HG03565 (cell line): Measurements from ENCODE around the gene KRT6B.
"Not testable (repeated sequence)": the region's sequence is repeated elsewhere in the genome, so short reads cannot be mapped to it uniquely, and the experiment has no call there.

Experiments used
- ATAC-seq: cut with Tn5 transposase; IDR thresholded peaks from one replicate; pipeline ENCODE4 v1.9.1; 2021; ENCODE audit warnings: mild to moderate bottlenecking, moderate library complexity; ENCODE audit not compliant: unreplicated experiment

Gene KRT6B

GRCh38 chr12:52414936-52415335 is 37.0 kb downstream of the KRT6B start:
- no peak for ATAC-seq

DNA sequence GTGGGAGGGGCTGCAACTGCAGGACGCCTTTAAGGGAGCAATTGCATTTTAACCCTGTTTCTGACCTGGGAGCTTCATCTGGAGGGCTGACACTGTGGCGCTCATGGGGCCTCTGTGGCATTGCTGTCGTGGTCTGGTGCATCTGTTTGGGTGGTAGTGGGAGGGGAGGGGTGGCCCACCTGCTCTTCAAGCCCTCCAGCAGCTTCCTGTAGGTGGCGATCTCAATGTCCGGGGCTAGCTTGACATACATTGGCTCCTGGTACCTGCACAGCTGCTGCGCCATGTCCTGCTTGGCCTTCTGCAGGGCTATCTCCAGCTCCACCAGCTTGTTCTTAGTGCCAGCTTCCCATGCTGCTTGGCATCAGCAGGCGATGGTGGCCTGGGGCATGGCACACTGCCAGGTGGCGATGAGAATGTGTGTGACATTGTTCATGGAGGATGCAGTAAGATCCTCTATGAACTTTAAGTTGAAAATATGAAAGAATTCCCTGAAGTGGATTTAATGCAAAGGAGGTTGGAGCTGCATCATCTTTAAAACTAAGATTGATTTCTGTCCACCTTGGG is 38.1 kb downstream of the KRT6B start:
- no peak for ATAC-seq

DNA sequence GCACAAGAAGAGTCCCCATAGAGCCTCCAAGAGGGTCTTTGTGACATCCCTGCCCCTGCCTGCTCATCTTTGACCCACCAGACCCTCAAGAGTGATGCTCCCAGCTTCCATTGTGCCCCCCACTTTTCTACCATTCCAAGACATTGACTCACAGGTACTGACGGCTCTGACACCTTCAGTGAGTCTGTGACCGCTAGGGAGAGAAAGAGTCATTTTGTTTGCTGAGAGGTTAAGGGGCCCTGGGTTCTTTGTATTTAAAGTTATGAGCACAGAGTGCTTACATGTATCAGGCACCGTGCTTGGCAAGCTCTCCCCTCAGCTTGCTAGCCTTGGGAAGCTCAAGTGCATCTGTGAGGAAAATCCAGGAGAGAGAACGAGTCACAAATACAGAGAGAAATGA is 38.7 kb downstream of the KRT6B start:
- no peak for ATAC-seq

- no peak for ATAC-seq
Observed at GRCh38 chr12:52411815-52412214, 40.1 kb downstream of the KRT6B start.

- ATAC-seq = not testable (repeated sequence)
Observed at GRCh38 chr12:52410589-52411248, 41.2 kb downstream of the KRT6B start.

DNA sequence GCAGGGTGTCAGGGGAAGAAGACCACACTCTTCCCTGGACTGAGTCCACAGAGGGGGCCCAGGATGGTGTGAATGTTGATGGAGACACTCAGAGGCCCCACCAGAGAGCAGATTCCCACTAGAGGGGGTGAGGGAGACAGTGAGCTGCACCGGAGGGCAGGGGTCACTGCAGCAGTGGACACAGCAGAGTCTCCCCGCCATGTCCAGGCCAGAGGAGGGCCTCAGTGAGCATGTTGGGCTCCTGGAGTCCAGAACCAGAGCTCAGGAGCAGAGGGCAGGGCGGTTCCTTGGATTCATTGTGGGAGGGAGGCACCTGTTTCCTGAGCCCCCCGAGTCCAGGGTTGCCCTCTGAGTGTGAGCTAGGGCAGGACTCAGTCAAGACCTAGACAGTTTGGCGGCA is 44.0 kb downstream of the KRT6B start:
- ATAC-seq = no peak

DNA sequence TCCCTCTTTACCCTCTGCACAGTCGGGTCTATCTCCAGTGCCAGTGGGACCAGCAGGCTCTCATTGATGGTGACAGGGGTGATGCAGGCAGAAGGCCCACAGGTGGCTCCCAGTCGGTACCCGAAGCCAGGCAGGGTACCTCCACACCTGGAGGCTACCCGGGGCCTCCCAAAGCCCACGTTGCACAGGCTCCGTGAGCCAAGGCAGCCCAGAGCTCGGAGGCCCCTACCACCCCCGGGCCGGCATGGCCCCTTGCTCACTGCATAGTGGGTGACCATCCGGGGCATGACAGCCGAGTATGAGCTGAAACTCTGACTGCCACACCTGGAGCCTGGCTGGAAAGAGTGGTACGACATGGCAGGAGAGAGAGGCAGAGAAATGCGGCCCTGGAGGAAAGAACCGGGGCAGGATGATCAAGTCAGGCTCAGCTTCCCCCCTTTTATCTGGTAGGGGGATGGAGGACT is 46.0 kb downstream of the KRT6B start, which contains the start of gene KRT82:
Gene KRT82 (minus strand): TSS at position 414 of the 464 bp plus-strand sequence. CDS start 58 bp downstream, at position 356.
- ATAC-seq = no peak

DNA sequence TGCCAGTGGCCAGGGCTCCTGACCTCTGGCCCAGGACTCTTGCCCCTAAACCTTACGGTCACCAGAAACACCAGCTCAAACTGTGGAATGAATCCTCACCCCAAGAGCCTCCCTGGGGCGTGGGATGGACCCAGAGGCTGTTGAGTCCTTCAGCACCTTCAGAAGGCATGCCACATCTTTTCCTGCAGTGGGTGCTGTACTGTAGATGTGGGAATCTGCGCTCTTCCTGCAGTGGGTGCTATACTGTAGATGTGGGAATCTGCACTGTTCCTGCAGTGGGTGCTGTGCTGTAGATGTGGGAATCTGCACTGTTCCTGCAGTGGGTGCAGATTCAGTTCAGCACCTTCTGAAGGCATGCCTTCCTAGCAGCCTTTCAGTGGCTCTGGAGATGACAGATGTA is 47.0 kb downstream of the KRT6B start:
- no peak for ATAC-seq

- ATAC-seq = no peak
Observed at GRCh38 chr12:52403561-52403960, 48.4 kb downstream of the KRT6B start.

- no peak for ATAC-seq
Observed at GRCh38 chr12:52402873-52403540, 48.9 kb downstream of the KRT6B start.

DNA sequence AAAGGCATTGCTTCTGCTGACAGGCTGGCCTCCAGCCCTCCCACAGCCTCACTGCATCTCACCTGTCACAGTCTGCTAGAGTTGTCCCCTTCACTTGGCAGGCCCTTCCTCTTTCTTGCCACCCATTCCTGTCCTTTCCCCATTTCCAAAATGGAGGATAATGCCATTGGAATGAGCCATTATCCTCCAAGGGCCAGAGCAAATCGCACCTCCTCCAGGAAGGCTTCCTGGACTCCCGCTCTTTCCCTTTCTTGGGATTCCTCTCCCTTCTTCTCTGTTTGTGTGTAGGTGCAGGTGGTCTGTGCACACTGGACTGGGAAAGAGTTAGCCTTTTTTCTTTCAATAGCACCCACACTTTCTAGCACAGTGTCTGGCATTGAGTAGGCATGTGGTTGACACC is 49.6 kb downstream of the KRT6B start:
- ATAC-seq = no peak

DNA sequence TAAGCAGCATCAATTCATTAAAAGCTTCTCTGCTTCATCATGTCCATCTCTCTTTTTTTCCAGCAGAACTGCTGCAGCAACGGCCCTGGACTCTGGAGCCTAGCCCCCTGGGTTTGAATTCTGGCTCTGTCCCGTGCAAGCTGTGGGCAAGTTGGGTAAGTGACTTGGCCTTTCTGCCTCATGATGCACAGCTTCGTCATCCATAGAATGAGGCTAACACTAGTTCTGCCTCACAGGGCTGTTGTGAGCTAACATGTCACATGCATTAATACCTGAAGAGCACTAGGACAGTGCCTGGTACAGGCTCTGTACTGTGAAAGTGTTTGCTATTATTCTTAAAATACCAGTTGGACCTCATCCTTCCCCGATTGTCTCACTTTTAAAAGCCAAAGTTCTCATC is 50.0 kb downstream of the KRT6B start:
- ATAC-seq = no peak

GRCh38 chr12:52401526-52401925 is 50.4 kb downstream of the KRT6B start:
- no peak for ATAC-seq

DNA sequence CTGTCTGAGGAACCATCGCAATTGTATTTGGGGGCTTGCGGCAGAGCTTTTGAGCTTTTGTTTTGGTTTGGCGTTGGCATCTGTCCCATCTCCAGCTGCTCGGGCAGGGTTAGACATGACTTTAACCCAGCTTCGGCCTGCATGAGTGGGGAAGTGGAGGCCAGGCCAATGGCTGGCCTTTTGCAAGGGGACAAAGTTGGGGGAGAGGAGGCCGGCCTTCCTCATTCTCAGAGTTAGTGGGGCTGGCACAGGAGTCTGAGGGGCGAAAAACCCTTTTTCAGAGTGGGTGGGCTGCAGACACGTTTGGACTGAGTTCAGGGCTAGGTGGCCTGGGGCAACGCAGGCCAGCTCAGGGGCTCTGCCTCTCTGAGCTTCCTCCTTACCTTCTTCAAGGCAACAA is 51.0 kb downstream of the KRT6B start:
- no peak for ATAC-seq

DNA sequence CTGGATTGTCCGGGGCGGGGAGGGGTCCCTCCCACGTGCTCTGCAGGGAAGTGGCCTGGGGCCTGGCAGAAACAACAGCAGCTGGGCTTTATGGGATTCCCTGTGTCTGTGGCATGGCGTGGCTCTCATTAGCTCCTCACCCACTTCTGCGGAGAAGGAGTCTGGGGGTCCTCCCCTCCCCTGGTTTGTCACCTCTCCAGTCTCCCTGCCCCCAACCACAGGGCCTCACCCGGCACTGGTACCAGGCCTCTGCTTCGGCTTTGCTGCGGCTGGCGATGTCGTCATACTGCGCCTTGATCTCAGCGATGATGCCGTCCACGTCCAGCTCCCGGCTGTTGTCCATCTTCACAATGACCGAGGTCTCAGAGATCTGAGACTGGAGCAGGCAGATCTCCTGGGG is 52.2 kb downstream of the KRT6B start:
- ATAC-seq = no peak

GRCh38 chr12:52398176-52398575 is 53.8 kb downstream of the KRT6B start:
- no peak for ATAC-seq

DNA sequence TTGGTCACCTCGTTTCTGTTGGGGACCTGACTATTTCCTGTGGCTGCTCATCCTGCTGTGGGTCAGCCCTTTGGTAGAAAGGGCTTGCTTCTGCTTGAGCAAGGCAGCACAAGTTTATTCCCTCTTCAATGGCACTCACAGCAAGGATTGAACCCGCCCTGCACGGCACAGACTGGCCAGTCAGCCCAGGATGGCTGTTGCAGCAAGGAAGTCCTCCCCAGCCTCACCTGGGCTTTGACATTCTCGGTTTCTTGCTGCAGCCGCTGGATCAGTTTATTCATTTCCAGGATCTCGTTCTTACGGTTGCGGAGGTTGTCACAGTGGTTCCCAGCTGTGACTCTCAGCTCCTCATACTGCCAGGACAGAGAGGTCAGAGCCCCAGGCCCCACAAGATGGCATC is 55.3 kb downstream of the KRT6B start:
- ATAC-seq = no peak
